K562 (cell line): Measurements from ENCODE around the gene TUBA1A. TPM values are rescaled to one million over a fixed set of nuclear protein-coding genes. Genes with fewer than 3 reads are reported as not detected.

Experiments
- E2F6 ChIP-seq, 2 experiments: IDR thresholded peaks; 2 replicates each; pipeline ENCODE4 v1.6.1; 2011; ENCODE audit warnings: borderline replicate concordance in 1 of 2, control low read depth in 1 of 2, low read depth in 1 of 2, low read length in 1 of 2, mild to moderate bottlenecking in 1 of 2, mixed read lengths in 1 of 2, moderate library complexity in 1 of 2; ENCODE audit not compliant: insufficient read depth in 1 of 2, insufficient read length in 1 of 2, poor library complexity in 1 of 2, severe bottlenecking in 1 of 2; ENCODE audit errors: extremely low read depth in 1 of 2
- ELF4 ChIP-seq: fragments of 450-650 bp; formaldehyde crosslinking; IDR thresholded peaks from 2 replicates; pipeline ENCODE4 v1.4.0; 2022; ENCODE audit warnings: missing genetic modification characterization
- ETV1 ChIP-seq: fragments of 450-650 bp; conservative IDR thresholded peaks from 2 replicates; pipeline ENCODE4 v1.6.1; 2016; ENCODE audit warnings: missing genetic modification characterization, control low read depth, low read depth, missing compliant biosample characterization
- EZH2 ChIP-seq: IDR thresholded peaks from 2 replicates; pipeline ENCODE4 v1.6.1; 2012; ENCODE audit warnings: low read depth, mild to moderate bottlenecking, inconsistent platforms, low read length, borderline replicate concordance
- FOXK1 ChIP-seq: sonication (generic); formaldehyde crosslinking; IDR thresholded peaks from 2 replicates; pipeline ENCODE4 v1.8.0; 2022; ENCODE audit warnings: missing genetic modification reagents, mild to moderate bottlenecking, borderline replicate concordance
- HDAC1 ChIP-seq, 2 experiments: fragments of 450-650 bp; IDR thresholded peaks; 2 replicates each; pipeline ENCODE4 v1.6.1; 2016 to 2017; ENCODE audit warnings: inconsistent platforms in 1 of 2, mild to moderate bottlenecking in 1 of 2, moderate library complexity in 1 of 2
- KLF16 ChIP-seq: IDR thresholded peaks from 2 replicates; pipeline ENCODE4 v1.6.1; 2016; ENCODE audit warnings: antibody characterized with exemption
- L3MBTL2 ChIP-seq: fragments of 450-650 bp; IDR thresholded peaks from 2 replicates; pipeline ENCODE4 v1.6.1; 2016; ENCODE audit warnings: mild to moderate bottlenecking, moderate library complexity
- NBN ChIP-seq: fragments of 450-650 bp; IDR thresholded peaks from 2 replicates; pipeline ENCODE4 v1.6.1; 2016; ENCODE audit warnings: low read depth, mild to moderate bottlenecking
- NELFE ChIP-seq: IDR thresholded peaks from 2 replicates; pipeline ENCODE4 v1.6.1; 2011; ENCODE audit warnings: mild to moderate bottlenecking; ENCODE audit not compliant: insufficient read depth, insufficient read length
- NR4A1 ChIP-seq, 2 experiments: fragments of 250-450 bp in 1 of 2; fragments of 450-650 bp in 1 of 2; sonication (Bioruptor Pico) in 1 of 2; IDR thresholded peaks; 2 replicates each; pipeline versions ENCODE4 v1.4.0 to v1.6.1; 2016 to 2020; ENCODE audit warnings: mild to moderate bottlenecking in 2 of 2, missing compliant biosample characterization in 1 of 2, missing genetic modification characterization in 1 of 2, moderate library complexity in 1 of 2
- NUFIP1 ChIP-seq: fragments of 450-650 bp; IDR thresholded peaks from 2 replicates; pipeline ENCODE4 v1.6.1; 2018; ENCODE audit not compliant: partially characterized antibody
- PURB ChIP-seq: sonication (generic); formaldehyde crosslinking; IDR thresholded peaks from 2 replicates; pipeline ENCODE4 v1.9.0; 2021; ENCODE audit warnings: low read depth, mild to moderate bottlenecking, missing genetic modification reagents
- RAD21 ChIP-seq, 2 experiments: fragments of 250-450 bp in 1 of 2; fragments of 450-650 bp in 1 of 2; sonication (Bioruptor Pico) in 1 of 2; formaldehyde crosslinking in 1 of 2; IDR thresholded peaks in 1 of 2; conservative IDR thresholded peaks in 1 of 2; 2 replicates each; pipeline versions ENCODE4 v1.4.0 to v1.8.0; 2020 to 2022; ENCODE audit warnings: mild to moderate bottlenecking in 2 of 2, moderate library complexity in 1 of 2
- RHOXF2B ChIP-seq: fragments of 250-450 bp; sonication (Bioruptor Pico); conservative IDR thresholded peaks from 2 replicates; pipeline ENCODE4 v1.5.1; 2021
- SIN3B ChIP-seq: fragments of 450-650 bp; IDR thresholded peaks from 2 replicates; pipeline ENCODE4 v1.6.1; 2017; ENCODE audit warnings: low read depth, mild to moderate bottlenecking, moderate library complexity
- SMARCB1 ChIP-seq: IDR thresholded peaks from 2 replicates; pipeline ENCODE4 v1.6.1; 2011; ENCODE audit warnings: improper control_type of control experiment, low read depth; ENCODE audit not compliant: insufficient read length
- TGIF2 ChIP-seq: sonication (generic); formaldehyde crosslinking; IDR thresholded peaks from 2 replicates; pipeline ENCODE4 v1.8.1; 2022; ENCODE audit warnings: mild to moderate bottlenecking, missing genetic modification reagents, moderate library complexity
- TRIM24 ChIP-seq, 2 experiments: fragments of 450-650 bp; IDR thresholded peaks; 2 replicates each; pipeline ENCODE4 v1.6.1; 2016
- ZBTB17 ChIP-seq: fragments of 450-650 bp; formaldehyde crosslinking; IDR thresholded peaks from 2 replicates; pipeline ENCODE4 v1.4.0; 2020; ENCODE audit warnings: mild to moderate bottlenecking
- ZBTB8A ChIP-seq: fragments of 450-650 bp; IDR thresholded peaks from 2 replicates; pipeline ENCODE4 v1.6.1; 2018; ENCODE audit warnings: mild to moderate bottlenecking, moderate library complexity; ENCODE audit not compliant: partially characterized antibody
- ZNF311 ChIP-seq: fragments of 250-450 bp; sonication (Bioruptor Pico); IDR thresholded peaks from 2 replicates; pipeline ENCODE4 v1.4.0; 2020; ENCODE audit warnings: mild to moderate bottlenecking, moderate library complexity
- ZSCAN29 ChIP-seq: fragments of 450-650 bp; IDR thresholded peaks from 2 replicates; pipeline ENCODE4 v1.6.1; 2017
- polyA plus RNA-seq, 8 experiments: library from polyadenylated mRNA; depleted of rRNA in 4 of 8; stranded (reverse) in 5 of 8; unstranded in 3 of 8; fragments of >200 nt; fragmentation: Nextera tagmentation in 2 of 8; fragmentation: Illumina TruSeq in 1 of 8; extraction: Ambion mirVana in 2 of 8; extraction: Trizol in 1 of 8; gene quantifications; 2 replicates each; pipeline versions ENCODE4 v1.2.1 to v1.2.3, GENCODE V29; 2011 to 2014; ENCODE audit warnings: inconsistent platforms in 1 of 8, missing spikeins in 1 of 8
- total RNA-seq, 7 experiments: library from RNA; depleted of rRNA in 6 of 7; stranded (reverse); fragments of >200 nt in 6 of 7; fragmentation: Illumina TruSeq in 2 of 7; extraction: Trizol in 2 of 7; gene quantifications; 2 replicates each; pipeline versions ENCODE4 v1.2.1 to v1.2.3, GENCODE V29; 2011 to 2021; ENCODE audit warnings: low replicate concordance in 1 of 7
- TF ChIP-seq, protein P1 (sequence below): fragments of 250-450 bp; sonication (Bioruptor Pico); IDR thresholded peaks from 2 replicates; pipeline ENCODE4 v1.8.0; 2022; ENCODE audit warnings: moderate library complexity, mild to moderate bottlenecking, inconsistent platforms
- TF ChIP-seq, protein P2 (sequence below), 2 experiments: IDR thresholded peaks; 2 replicates each; pipeline ENCODE4 v1.6.1; 2012; ENCODE audit warnings: improper control_type of control experiment in 2 of 2, low read depth in 2 of 2, low read length in 2 of 2, borderline replicate concordance in 1 of 2

TUBA1A gene
- total and polyA plus RNA-seq, 9 of the 15 experiments (the other 6 are each of a cell fraction or from before 2014, with no cell fraction given): 7.4 to 45.1 (median 11.9) TPM

DNA sequence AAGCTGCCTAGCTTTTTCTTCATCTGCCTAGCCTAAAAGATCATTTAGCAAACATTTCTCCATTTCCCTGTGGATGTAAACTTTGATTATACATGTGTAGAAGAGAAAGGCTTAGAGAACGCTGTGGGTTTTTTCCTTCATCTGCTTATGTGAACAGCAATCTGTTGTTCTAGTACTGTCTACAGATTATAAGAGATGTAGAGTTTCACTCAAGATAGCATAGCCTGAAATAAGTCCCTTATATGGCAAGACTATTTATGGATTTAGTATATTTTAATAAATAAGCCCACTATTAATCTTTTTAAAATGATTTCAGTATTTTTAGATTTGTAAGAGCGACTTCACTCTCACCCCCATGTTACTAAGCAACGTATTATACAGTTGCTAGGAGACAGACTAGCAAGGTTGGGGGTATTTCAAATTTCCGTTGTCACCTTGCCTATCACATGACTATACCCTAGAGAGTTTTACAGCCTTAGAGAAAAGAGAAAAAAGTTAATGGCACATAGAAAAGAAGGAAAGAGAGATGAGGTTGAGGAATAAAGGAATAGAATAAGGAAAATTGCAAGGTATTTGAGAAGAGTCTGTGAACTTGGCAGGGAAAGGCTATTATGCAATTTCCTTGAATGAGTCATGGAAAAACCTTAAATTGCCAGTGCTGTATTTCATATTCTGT is 12.2 kb upstream of the TUBA1A start (continued):
- TF ChIP-seq, protein P1, sequence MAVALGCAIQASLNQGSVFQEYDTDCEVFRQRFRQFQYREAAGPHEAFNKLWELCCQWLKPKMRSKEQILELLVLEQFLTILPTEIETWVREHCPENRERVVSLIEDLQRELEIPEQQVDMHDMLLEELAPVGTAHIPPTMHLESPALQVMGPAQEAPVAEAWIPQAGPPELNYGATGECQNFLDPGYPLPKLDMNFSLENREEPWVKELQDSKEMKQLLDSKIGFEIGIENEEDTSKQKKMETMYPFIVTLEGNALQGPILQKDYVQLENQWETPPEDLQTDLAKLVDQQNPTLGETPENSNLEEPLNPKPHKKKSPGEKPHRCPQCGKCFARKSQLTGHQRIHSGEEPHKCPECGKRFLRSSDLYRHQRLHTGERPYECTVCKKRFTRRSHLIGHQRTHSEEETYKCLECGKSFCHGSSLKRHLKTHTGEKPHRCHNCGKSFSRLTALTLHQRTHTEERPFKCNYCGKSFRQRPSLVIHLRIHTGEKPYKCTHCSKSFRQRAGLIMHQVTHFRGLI (CRISPR knock-in tag): no peak
- 0 out of 2 replicates have a peak, but pooled peaks have one; percentile 39 for TF ChIP-seq ELF4 (CRISPR knock-in tag)
- TF ChIP-seq PURB (CRISPR knock-in tag): no peak
- TF ChIP-seq KLF16: no peak
- TF ChIP-seq NUFIP1: no peak
- no peak for TF ChIP-seq ZSCAN29
- no peak for TF ChIP-seq RHOXF2B (CRISPR knock-in tag)
- no peak for TF ChIP-seq RAD21 (CRISPR knock-in tag; conservative IDR thresholded peaks at IDR 0.05 in 1 of 2, IDR thresholded peaks at IDR 0.05 in 1 of 2)
- TF ChIP-seq ZNF311 (CRISPR knock-in tag): no peak
- TF ChIP-seq TGIF2: no peak
- no peak for TF ChIP-seq E2F6 (IDR thresholded peaks at IDR 0.05; ENCODE audit: borderline replicate concordance in 1 of 2, extremely low read depth in 1 of 2, insufficient read depth in 1 of 2, insufficient read length in 1 of 2, low read depth in 1 of 2, low read length in 1 of 2, poor library complexity in 1 of 2, severe bottlenecking in 1 of 2)
- TF ChIP-seq EZH2: no peak
- peak; percentile 69 for TF ChIP-seq SMARCB1
- no peak for TF ChIP-seq SIN3B
- TF ChIP-seq FOXK1: no peak
- no peak for TF ChIP-seq ZBTB8A
- TF ChIP-seq L3MBTL2: no peak
- peak in 1 of 2 experiments; percentile 32; a peak in 1 of 4 replicates for TF ChIP-seq HDAC1 (IDR thresholded peaks at IDR 0.05)
- TF ChIP-seq NELFE: no peak
- no peak for TF ChIP-seq NR4A1 (CRISPR knock-in tag; IDR thresholded peaks at IDR 0.05)
- TF ChIP-seq NR4A1 (tag; IDR thresholded peaks at IDR 0.05): no peak
- TF ChIP-seq TRIM24 (IDR thresholded peaks at IDR 0.05): peak; percentile 67 to 81
- peak; percentile 86 for TF ChIP-seq NBN
- peak; percentile 49 for TF ChIP-seq ETV1 (tag)
- TF ChIP-seq ZBTB17: no peak
- TF ChIP-seq, protein P2, sequence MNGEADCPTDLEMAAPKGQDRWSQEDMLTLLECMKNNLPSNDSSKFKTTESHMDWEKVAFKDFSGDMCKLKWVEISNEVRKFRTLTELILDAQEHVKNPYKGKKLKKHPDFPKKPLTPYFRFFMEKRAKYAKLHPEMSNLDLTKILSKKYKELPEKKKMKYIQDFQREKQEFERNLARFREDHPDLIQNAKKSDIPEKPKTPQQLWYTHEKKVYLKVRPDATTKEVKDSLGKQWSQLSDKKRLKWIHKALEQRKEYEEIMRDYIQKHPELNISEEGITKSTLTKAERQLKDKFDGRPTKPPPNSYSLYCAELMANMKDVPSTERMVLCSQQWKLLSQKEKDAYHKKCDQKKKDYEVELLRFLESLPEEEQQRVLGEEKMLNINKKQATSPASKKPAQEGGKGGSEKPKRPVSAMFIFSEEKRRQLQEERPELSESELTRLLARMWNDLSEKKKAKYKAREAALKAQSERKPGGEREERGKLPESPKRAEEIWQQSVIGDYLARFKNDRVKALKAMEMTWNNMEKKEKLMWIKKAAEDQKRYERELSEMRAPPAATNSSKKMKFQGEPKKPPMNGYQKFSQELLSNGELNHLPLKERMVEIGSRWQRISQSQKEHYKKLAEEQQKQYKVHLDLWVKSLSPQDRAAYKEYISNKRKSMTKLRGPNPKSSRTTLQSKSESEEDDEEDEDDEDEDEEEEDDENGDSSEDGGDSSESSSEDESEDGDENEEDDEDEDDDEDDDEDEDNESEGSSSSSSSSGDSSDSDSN (IDR thresholded peaks at IDR 0.05; ENCODE audit: borderline replicate concordance in 1 of 2, low read depth in 2 of 2, low read length in 2 of 2): no peak
